Activated naive CD8-positive, alpha-beta T cell treated with anti-CD3 and anti-CD28 coated beads for 36 hours (primary cell): Measurements from ENCODE around the gene SLC27A3. TPM values are rescaled to one million over a fixed set of nuclear protein-coding genes. Genes with fewer than 3 reads are reported as not detected.

Experiments used
- DNase-seq: peaks from one replicate; pipeline ENCODE4 v3.0.0; 2021
- H3K27ac Mint-ChIP-seq: one replicate; pipeline ENCODE4 v1.8.0; 2022; ENCODE audit warnings: mild to moderate bottlenecking, moderate library complexity, mixed read lengths
- H3K27me3 Mint-ChIP-seq: one replicate; pipeline ENCODE4 v1.8.0; 2022; ENCODE audit warnings: mild to moderate bottlenecking, mixed read lengths
- H3K36me3 Mint-ChIP-seq: one replicate; pipeline ENCODE4 v1.8.0; 2021; ENCODE audit warnings: mild to moderate bottlenecking, mixed read lengths
- H3K4me1 Mint-ChIP-seq: one replicate; pipeline ENCODE4 v1.8.0; 2021; ENCODE audit warnings: mixed read lengths
- H3K4me3 Mint-ChIP-seq: one replicate; pipeline ENCODE4 v1.8.0; 2022; ENCODE audit warnings: mild to moderate bottlenecking, moderate library complexity, mixed read lengths
- H3K9me3 Mint-ChIP-seq: one replicate; pipeline ENCODE4 v1.8.0; 2022; ENCODE audit warnings: mixed read lengths
- total RNA-seq, 2 experiments: library from RNA; stranded (reverse); gene quantifications; one replicate each; pipeline ENCODE4 v1.2.3, GENCODE V29; 2021

Gene SLC27A3
- 1 to 10 TPM; 6.4 to 6.9 TPM for total RNA-seq

- no peaks in the 10 kb centered on the region for H3K9me3 Mint-ChIP-seq
- H3K36me3 Mint-ChIP-seq: peaks cover 4% of the 10 kb centered on the region
- peak within 1 kb of the TSS; percentile 62 for H3K27ac Mint-ChIP-seq
- H3K27me3 Mint-ChIP-seq: no peaks in the 10 kb centered on the region
- H3K4me3 Mint-ChIP-seq: peak within 1 kb of the TSS; percentile 82
- peak; percentile 29 for DNase-seq
- peaks cover 22% of the 10 kb centered on the region for H3K4me1 Mint-ChIP-seq
Measured at GRCh38 chr1:153774780-153775457, at the start of gene SLC27A3. SLC27A3 (plus strand) TSS chr1:153775407; CDS start chr1:153775498, 91 bp downstream.

DNA sequence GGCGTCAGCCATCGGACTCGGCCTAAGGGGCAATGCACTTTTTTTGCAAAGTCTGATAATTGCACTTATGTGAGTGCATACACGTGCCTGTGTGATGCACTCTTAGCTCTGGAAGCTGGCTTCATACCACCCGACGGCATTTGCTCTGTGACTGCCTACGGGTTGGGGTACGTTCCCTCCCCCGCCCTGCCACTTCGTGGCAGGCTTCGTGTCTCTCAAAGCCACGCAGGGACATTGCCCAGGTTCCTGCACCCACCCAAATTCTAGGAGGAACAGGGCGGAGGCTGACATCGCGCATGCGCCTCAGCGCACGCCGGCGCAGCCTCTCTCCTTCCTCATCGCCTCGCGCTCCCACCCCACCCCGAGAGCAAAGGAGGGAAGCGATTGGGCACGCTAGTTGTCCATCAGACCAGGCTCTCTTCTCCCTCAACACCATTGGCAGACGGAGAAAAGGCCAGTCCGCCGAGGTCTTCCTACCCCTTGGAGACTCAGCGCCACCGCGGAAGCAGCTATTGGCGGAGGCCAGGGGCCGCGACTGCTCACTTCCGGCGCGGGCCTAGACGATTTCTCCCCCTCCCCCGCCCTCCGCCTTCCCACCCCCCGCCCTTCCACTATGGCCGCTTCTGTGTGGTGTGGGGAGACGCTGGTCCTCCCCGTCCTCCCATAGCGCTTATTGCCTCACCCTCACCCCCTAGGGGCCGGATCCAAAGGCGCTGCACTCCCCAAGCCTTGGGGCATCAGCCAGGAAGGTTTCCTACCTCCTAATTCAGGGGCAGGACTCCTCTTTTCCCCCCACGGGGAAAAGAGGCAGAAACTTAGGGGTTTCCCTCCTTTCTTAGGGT is 47.5 kb upstream of the SLC27A3 start, which contains the start of gene INTS3:
INTS3 (plus strand) TSS at position 588 of the 842 bp plus-strand sequence. CDS start 585 bp downstream, outside the sequence.
- Mint-ChIP-seq H3K4me3 (peak within 1 kb of the TSS; percentile 95), H3K9me3 (peaks cover 2% of the 10 kb centered on the region), H3K27me3 (no peaks in the 10 kb centered on the region), H3K27ac (peak within 1 kb of the TSS; percentile 95), H3K36me3 (peaks cover 14% of the 10 kb centered on the region), H3K4me1 (peaks cover 26% of the 10 kb centered on the region)
- DNase-seq: peak; percentile 98

DNA sequence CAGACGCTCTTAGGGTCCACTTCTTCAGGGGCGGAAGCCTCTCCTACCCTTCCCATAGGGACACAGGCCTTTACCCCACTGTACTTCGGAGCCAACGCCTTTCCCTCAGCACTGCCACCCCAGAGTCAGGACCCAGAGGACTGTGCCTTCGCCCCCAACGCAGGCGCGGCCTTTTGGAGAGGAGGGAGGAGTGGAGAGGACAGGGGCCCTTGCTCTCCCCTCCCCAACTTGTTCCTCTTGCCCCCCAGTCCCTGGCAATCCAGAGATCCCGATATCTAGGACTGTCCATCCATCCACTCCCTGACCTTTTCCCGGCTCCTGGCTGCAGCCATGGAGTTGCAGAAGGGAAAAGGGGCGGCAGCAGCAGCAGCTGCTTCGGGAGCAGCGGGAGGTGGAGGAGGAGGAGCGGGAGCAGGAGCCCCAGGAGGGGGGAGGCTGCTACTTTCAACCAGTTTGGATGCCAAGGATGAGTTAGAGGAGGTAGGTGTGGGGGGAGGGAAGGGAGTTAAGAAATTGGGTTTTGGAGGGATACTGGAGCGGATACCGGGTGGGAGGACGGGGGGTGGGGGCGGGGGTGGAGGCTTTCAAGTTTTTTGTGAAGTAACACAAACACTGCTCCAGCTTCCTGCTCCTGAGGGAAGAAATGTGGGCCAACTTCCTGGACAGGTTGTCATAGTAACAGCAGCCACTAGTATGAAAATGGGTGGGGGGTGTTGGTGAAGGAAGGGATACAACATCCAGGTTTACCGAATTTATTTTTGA is 46.7 kb upstream of the SLC27A3 start:
- Mint-ChIP-seq H3K4me3 (peak overlapping the region; percentile 95), H3K27me3 (no peaks in the 10 kb centered on the region), H3K9me3 (peaks cover 2% of the 10 kb centered on the region), H3K4me1 (peaks cover 26% of the 10 kb centered on the region), H3K27ac (peak overlapping the region; percentile 95), H3K36me3 (peaks cover 19% of the 10 kb centered on the region)
- peak; percentile 31 for DNase-seq

GRCh38 chr1:153730468-153730988 is 44.7 kb upstream of the SLC27A3 start:
- peaks cover 21% of the 10 kb centered on the region for H3K36me3 Mint-ChIP-seq
- no peaks in the 10 kb centered on the region for H3K27me3 Mint-ChIP-seq
- no peak for DNase-seq
- peaks cover 2% of the 10 kb centered on the region for H3K9me3 Mint-ChIP-seq
- peaks cover 35% of the 10 kb centered on the region for H3K4me1 Mint-ChIP-seq
- H3K4me3 Mint-ChIP-seq: peak overlapping the region; percentile 22
- H3K27ac Mint-ChIP-seq: no peak overlapping the region

DNA sequence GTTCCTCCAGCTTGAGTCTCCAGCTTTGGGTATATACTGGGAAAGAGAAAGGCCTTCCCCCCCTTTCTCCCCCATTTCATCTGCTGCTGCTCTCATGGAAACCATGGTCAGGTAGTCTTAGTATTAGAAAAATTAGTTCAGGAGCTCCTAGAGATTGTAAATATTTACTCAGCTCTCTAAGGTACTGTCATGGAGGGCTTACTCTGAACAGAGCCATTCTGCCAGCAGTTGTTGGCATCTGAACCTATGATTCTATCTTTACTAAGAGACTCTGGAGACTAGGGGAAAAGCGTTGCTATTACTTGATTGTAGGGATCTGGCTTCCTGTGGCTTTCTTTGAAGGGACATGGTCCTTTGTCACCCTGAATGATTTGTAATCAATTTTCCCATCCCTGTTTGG is 41.2 kb upstream of the SLC27A3 start:
- Mint-ChIP-seq H3K4me3 (no peak overlapping the region), H3K27ac (no peak overlapping the region), H3K4me1 (peaks cover 31% of the 10 kb centered on the region), H3K27me3 (no peaks in the 10 kb centered on the region), H3K36me3 (peaks cover 19% of the 10 kb centered on the region), H3K9me3 (no peaks in the 10 kb centered on the region)
- no peak for DNase-seq

DNA sequence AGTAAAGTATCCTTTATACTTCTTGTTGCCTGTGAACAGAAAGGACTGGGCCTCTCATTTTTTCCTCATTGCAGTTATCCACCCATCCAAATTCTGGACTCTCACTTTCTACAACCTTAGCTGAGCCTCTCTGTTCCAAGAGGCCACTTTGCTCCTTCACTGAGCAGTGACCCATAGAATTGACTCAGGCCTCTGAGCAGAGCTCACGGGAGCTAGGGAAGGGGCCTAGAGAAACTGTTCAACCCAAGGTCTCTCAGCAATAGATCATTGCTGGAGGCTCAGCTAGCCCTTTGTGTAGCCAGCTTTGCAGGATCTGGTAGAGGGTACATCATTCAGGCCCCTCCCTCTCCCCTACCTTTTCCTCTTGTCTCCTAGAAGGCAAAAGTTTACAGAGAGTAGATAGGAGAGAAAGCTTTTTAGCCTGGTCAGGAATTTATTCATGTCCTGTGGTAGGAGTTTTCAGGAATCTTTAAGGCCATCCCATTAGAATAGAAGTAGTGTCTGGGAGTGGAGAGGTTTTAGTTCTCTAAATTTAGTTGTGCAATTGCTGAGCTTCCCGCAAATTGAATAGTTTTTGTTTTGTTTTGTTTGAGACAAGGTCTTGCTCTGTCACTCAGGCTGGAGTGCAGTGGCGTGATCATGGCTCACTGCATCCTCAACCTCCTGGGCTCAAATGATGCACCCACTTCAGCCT is 40.7 kb upstream of the SLC27A3 start:
- no peak overlapping the region for H3K4me3 Mint-ChIP-seq
- H3K27me3 Mint-ChIP-seq: no peaks in the 10 kb centered on the region
- DNase-seq: no peak
- H3K4me1 Mint-ChIP-seq: peaks cover 26% of the 10 kb centered on the region
- H3K9me3 Mint-ChIP-seq: no peaks in the 10 kb centered on the region
- no peak overlapping the region for H3K27ac Mint-ChIP-seq
- peaks cover 13% of the 10 kb centered on the region for H3K36me3 Mint-ChIP-seq

- no peak for DNase-seq
- Mint-ChIP-seq H3K27me3 (no peaks in the 10 kb centered on the region), H3K36me3 (peaks cover 13% of the 10 kb centered on the region), H3K27ac (no peak overlapping the region), H3K9me3 (no peaks in the 10 kb centered on the region), H3K4me1 (peaks cover 20% of the 10 kb centered on the region), H3K4me3 (no peak overlapping the region)
Measured at GRCh38 chr1:153735090-153735420, 40.2 kb upstream of the SLC27A3 start.

GRCh38 chr1:153741986-153742385 is 33.2 kb upstream of the SLC27A3 start:
- no peak overlapping the region for H3K27ac Mint-ChIP-seq
- no peak overlapping the region for H3K4me3 Mint-ChIP-seq
- H3K4me1 Mint-ChIP-seq: peaks cover 10% of the 10 kb centered on the region
- H3K36me3 Mint-ChIP-seq: peaks cover 12% of the 10 kb centered on the region
- no peak for DNase-seq
- no peaks in the 10 kb centered on the region for H3K27me3 Mint-ChIP-seq
- no peaks in the 10 kb centered on the region for H3K9me3 Mint-ChIP-seq

DNA sequence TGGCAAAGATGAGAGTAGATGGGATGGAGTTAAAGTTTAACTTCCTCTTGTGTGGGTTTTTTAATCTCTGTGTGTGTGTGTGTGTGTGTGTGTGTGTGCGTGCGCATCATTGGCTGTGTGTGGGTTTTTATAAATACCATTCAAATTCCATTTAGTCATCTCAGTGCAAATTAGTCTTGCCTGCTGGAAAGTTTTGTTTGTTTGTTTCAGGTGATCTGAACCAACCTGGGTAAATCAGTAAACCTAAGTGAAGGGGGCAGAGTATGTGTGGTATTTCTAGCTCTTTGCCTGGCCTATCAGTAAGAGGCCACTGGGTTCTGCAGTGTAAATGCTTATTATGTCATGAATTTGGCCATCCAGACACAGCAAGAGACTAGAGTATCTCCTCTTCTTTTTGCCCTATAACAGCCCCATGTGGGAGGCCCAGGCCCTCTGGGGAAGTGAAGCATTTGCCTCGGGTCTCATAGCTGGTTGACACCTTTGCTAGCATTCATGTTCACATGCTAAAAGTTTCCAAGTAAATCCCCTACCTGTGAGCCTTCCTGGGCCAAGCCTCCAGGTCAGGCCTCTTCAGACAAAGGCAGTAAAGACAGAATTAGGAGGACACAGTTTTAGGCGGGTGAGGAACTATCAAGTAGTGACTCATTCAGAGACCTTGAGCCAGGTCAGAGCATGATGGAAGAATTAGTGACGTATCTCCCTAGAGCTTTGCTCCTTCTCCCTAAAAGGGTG is 32.6 kb upstream of the SLC27A3 start:
- Mint-ChIP-seq H3K4me1 (peaks cover 10% of the 10 kb centered on the region), H3K9me3 (no peaks in the 10 kb centered on the region), H3K27me3 (no peaks in the 10 kb centered on the region), H3K36me3 (peaks cover 12% of the 10 kb centered on the region), H3K4me3 (no peak overlapping the region), H3K27ac (no peak overlapping the region)
- DNase-seq: no peak

DNA sequence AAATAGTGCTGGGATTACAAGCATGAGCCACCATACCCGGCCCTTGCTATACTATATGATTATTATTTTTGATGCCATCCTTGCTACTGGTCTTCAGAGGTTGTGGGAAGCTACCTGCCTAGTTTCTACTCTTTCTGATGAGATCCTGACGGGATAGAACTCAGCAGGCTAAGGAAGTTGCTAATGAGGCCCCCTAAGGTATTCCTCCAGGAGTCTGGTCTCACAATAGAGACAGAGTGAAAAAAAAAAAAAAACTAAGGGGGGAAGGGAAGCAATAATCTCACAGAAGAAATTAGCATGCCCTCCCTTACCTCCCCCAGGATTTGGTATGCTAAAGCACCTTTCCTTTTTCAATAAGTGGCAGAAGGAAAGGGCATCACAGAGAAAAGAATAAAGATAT is 29.8 kb upstream of the SLC27A3 start:
- Mint-ChIP-seq H3K9me3 (no peaks in the 10 kb centered on the region), H3K4me1 (peaks cover 13% of the 10 kb centered on the region), H3K27me3 (no peaks in the 10 kb centered on the region), H3K36me3 (peaks cover 16% of the 10 kb centered on the region), H3K27ac (no peak overlapping the region), H3K4me3 (no peak overlapping the region)
- no peak for DNase-seq

DNA sequence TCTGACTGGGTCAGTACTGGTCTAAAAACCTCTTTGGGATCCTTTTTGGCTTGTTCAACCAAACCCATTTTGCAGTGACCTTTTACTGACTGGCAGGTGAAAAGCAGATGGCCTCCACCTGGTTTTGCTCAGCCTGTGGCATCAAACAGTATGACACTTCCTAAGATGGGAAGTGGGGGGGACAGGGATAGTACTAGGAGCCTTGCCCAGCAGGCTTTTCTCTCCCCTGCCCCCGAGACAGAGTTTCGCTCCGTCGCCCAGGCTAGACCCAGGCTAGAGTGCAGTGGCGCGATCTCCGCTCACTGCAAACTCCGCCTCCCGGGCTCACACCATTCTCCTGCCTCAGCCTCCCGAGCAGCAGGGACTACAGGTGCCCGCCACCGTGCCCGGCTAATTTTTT is 29.0 kb upstream of the SLC27A3 start:
- Mint-ChIP-seq H3K27ac (no peak overlapping the region), H3K4me1 (peaks cover 13% of the 10 kb centered on the region), H3K27me3 (no peaks in the 10 kb centered on the region), H3K9me3 (no peaks in the 10 kb centered on the region), H3K36me3 (peaks cover 21% of the 10 kb centered on the region), H3K4me3 (no peak overlapping the region)
- no peak for DNase-seq

- Mint-ChIP-seq H3K36me3 (peaks cover 24% of the 10 kb centered on the region), H3K9me3 (no peaks in the 10 kb centered on the region), H3K4me3 (no peak overlapping the region), H3K27ac (no peak overlapping the region), H3K27me3 (no peaks in the 10 kb centered on the region), H3K4me1 (peaks cover 5% of the 10 kb centered on the region)
- no peak for DNase-seq
Measured at GRCh38 chr1:153748903-153749302, 26.3 kb upstream of the SLC27A3 start.

DNA sequence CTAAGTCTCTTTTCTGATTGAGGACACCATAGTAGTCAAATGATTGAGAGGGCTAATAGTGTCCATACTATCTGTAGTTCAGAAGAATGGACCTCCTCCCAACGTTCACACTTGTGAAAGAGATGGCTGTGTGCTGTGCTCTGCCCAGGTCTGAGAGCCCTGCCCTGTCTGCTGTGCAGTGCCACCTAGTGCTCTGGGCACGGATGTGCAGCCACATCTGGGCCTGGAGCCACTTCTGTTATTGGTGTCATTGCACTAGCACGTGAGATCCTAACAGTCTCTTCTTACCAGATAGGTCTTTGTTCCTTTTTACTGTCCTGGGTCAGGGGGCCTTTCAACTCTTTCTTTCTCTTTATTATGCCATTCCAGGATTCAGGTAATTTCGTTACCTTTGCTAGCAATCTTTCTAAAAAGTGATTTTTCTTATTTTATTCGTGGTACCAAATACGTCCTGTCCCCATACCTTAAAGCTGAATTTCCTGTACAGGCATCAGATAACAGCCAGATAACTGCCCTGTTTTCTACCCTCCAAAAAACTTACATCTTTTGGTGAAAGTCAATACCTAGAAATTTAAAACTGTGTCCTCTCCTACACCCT is 25.7 kb upstream of the SLC27A3 start:
- Mint-ChIP-seq H3K4me3 (no peak overlapping the region), H3K9me3 (no peaks in the 10 kb centered on the region), H3K36me3 (peaks cover 27% of the 10 kb centered on the region), H3K4me1 (peaks cover 5% of the 10 kb centered on the region), H3K27me3 (no peaks in the 10 kb centered on the region), H3K27ac (no peak overlapping the region)
- peak; percentile 79 for DNase-seq
